GM18858 (cell line): Measurements from ENCODE around the gene PACRG.

Experiments
- ATAC-seq: cut with Tn5 transposase; IDR thresholded peaks from one replicate; pipeline ENCODE4 v1.9.1; 2021; ENCODE audit not compliant: unreplicated experiment

PACRG gene

DNA sequence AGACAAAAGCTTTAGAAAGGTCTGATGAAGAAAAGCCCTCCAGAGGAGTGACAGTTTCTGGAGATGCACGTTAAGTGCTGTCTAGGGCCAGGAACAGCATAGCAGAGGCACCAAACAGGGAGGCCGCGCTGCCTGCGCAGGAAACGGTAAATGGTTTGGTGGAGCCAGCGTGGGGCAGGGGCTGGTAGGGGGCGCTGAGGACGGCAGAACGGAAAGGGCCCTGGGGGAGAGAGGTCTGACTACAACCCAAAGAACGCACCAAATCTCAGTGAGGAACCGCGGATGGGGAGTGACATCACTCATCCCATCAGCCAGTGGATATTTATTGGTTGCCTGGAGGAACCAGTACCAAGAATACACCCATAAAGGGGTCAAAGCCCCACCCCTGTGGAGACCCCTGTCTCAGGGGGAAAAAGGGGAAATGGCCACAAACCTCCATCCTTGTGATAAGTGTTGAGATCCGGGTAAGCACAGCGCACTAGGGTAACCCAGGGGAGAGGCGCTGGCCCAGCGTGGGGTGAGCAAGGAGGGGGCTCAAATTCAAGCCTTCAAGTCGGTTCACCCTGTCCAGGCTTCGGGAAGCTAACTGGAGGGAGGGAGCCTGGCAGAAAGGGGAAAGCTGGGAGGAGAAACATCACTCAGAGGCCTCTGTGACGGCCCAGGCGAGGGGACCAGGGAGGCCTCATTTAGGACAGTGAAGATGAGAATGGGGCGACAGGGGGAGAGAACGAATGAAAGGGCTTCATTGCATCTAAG, 437.6 kb downstream of the PACRG start:
- ATAC-seq = no peak

DNA sequence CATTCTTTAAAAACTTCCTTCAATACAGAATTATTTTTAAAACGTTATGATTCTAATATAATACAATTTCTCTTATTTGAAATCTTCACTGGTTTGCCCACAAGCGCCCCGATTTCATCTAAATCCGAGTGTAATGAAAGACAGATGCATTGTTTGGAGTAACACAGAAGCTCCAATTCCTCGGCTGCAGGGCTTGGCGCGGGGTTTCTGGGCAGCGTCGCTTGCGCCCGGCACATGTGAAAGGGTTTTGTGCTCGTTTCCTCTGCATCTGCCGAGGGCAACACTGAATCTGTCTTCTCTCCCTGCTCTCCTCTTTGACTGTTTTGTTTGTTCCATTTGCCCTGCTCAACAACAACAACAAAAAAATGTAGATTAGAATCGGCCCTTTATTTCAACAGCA, 438.1 kb downstream of the PACRG start:
- ATAC-seq = no peak

DNA sequence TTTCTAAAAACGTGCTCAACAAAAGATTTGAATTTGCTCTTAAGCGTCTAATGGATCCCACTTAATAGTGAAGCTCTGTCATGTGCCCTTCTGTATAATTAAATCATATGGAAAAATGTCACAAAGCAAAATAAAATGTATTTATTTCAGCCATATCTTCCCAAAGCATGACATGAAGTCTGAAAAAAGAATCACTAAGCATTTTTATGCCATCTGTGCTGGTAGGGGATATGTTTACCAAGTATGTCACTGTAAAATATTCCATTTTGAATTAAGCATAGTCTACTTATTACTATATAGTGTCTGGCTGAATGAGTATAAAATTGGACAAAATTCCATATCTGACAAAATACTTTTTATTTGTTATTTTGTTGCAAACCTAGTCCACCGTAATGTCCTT, 438.7 kb downstream of the PACRG start:
- ATAC-seq = no peak

DNA sequence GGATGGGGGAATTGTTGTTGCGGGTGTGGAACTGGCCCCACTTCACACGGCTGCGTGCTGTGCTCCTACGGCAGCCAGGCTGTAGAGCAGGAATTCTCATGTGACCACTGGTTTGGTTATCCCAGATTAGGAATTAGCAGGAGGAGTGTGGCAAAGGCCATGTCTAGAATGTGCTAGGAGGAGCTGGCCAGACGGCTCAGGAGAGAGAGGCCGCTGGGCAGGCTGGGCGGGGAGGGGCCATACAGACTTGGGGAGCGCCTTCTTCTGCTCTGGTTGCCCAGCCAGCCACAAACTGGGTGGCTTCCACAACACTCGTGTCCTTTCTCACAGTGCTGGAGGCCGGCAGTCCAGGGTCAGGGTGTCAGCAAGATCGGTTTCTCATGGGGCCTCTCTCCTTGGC, 441.7 kb downstream of the PACRG start:
- ATAC-seq = no peak

DNA sequence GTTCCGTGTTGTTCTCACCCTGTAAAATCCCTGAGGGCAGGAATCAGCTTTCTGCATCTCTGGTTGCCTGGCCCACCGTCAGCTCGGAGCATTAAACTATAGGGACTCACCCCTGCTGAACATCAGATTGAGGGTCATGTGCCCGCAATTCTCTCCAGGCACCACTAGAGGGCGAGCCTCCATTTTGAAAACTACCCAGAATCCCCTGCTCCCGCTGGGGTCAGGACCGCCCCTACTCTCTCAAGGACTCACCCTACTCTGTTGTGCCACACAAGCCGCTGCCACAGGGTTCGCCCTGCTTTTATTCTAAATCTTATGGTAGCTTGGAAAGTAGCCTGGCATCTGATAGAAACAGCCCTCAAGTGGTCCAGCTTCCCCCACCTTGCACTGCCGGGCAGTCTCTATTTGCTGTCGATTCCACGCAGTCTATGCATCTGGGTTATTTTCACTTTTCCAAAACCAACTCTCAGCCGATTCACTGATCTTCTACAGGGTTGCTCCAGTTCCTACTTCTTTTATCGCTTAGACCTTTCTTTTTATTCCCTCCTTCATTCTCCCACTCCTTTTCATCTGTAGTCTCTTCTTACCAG, 442.6 kb downstream of the PACRG start:
- no peak for ATAC-seq

DNA sequence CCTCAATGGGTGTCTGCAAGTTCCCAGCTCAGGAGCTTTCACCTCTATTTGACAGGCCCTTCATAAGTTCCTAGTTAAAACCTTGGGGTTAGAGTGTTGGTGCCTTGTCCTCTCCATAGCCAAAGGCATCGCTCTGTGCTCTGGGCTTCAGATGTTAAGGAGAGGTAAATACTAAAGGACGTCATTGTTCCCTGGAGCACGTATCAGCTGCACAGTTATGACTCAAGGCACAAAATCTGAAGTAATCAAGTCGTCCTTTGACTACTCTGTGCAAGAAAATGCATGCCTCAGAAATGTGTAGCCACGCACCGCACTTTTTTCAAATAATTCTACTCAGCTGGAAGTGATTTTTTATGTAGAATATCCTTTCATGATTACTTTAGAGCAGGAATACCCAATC, 446.0 kb downstream of the PACRG start:
- ATAC-seq = no peak

DNA sequence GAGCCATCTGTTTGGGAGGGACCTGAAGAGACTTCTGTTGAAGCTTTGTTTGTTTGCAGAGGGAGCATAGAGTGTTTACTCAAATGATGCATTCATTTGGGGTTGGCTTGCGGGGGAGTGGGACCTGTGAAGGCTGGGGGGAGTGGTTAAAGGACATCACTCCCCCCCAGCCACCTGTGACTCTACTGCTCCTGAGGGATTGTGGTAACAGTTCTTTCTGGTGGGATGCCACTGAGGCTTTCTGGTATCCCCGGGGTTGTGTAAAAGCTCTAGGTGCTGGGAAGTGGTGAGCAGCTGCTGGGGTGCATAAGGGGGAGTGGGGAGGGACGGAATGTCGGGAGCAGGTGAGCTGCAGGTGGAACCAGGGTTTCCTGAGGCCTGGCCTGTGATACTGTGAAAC, 447.5 kb downstream of the PACRG start:
- no peak for ATAC-seq

DNA sequence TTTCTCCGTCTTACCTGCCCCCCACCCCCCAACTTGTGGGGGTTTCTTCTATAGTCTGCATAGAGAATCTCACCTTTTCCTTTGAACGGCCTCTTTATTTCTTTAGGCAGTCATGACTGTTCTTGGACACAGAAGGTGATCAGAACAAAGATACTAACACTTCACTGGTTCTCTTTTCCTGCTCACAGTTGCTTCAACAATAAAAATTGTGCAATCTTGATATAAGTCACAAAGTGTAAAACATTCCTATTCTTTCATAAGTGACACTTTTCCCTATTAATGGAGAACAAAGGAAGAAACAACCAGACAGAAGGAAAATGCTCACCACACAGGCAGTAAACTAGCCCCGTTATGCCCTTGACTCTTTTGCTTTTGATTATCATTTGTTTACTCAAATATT, 448.3 kb downstream of the PACRG start:
- no peak for ATAC-seq

DNA sequence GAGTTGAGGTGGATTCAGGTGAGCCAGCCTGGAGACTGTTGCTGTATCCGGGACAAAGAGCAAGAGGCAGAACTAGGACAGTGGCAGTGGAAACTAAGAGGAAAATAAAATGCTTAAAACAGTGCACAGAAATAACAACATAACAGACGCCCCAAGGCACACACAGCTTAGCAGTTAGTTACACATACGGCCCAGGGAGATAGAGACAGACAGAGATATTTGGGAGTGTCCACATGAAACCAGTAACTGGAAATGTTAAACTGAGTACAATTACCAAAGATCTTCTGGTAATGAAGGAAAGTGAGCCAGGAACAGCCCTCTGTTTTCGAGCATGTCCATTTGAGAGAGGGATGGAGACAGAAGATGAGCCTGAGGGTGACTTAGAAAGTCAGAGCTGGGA, 449.2 kb downstream of the PACRG start:
- ATAC-seq = no peak

DNA sequence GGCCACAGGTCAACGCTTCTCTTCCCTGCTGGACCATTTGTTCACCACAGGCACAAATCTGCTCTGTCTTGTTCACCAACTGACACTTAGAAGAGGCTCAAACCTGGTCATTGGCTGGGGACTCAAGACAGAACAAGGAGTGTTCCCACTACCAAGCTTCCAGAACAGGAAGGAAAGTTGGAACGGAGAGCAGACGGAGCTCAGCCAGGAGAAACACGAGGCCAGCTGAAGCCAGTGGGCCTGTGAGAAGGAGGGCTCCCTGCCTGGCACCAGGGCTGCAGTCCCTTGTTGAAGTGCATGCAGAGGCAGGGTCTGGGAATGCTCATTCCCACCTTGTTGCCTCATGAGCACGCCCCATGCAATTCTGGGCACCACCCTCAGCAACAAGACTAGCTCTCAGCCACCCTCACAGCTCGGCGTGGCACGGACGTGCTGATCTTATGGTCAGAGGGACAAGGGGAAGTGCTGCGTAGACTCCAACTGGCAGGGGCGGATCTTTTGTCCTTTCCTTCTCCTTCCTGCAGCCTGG, 450.2 kb downstream of the PACRG start:
- no peak for ATAC-seq

DNA sequence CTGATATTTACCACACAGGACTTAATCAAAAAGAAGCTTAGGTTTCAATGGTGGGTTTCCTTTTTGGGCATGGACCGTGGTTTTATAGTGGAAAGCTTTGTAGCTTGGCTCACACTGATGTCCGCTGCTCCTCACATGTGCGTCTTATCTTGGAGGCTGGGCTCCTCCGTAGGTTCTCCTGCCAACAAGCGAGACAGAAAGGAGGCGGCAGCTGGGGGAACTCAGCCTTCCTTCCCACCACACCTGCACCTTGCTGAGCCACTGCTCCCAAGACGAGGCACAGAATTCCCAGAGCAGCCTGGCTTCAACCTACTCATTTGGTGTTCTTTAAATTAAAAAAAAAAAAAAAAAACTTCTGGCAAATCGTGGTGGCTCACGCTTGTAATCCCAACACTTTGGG, 451.3 kb downstream of the PACRG start:
- ATAC-seq = no peak

DNA sequence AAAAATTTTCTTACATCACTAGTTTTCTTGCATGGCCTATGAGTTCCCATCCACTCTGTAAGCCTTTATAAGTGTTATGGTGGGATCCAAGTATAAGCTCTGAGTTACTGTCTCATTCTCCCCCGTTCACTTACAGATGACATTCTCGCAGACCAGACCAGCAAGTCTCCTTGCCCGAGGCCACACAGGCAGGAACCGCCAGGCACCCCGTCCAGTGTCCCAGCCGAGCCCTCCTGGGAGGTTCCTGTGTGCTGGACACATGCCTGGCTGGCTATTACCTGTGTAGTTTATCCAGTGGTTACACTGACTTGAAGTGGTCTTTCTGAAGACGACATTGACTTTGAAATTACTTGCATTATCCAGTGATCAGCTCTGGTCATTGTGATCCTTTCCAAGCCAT, 451.9 kb downstream of the PACRG start:
- ATAC-seq = no peak

DNA sequence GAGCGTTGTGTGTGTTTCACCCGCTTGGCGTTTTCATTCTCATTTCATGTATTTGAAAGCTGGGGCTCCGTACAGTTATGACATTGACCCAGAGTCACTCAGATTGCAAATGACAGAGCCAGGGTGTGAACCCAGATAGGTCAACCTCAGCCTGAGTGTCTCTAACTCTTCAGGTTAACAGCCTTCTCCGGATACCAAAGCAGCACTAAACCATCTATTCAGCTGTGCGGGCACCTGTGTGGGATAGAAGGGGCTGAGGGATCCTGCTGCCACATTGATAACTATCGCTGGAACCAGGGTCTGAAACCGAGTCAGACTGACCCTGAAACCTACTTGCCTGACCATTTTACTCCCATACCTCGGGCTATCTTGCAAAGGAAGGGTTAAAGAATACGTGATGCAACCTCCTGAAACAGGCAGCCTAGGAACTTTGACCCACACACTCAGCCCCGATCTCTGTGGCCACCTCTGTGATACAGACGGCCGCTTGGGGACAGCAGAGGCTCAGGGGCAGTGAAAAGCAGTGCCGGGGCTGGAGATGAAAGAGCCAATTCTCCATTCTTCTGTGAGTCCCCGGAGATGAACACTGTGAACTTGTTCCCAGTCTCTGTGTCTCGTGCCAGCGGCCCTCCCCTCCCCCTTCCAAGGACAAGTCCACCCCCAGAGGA, 453.2 kb downstream of the PACRG start:
- no peak for ATAC-seq

DNA sequence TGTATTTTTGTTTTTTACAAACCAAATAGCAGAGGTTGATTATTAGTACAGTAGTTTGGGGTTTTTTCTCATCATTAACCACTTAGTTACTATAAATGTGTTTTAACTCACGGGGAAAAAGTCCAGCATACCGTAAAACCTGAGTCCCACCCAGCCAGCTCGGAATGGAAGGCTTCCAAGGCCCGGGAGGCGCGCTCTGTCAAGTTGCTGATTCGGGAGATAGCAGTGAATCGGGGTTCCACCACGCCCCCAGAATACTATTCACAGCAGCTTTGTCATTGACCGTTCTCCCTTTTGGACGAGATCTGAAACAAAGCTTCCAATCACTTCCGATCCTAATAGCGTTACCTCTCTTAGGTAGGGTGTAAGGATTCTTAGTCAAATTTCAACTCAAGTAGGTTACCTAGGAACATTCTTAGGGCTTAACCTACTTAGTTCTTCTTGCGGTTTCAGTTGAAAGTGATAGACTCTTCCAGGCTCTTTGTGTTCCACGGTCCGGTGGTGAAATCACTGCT, 453.9 kb downstream of the PACRG start:
- ATAC-seq = no peak

DNA sequence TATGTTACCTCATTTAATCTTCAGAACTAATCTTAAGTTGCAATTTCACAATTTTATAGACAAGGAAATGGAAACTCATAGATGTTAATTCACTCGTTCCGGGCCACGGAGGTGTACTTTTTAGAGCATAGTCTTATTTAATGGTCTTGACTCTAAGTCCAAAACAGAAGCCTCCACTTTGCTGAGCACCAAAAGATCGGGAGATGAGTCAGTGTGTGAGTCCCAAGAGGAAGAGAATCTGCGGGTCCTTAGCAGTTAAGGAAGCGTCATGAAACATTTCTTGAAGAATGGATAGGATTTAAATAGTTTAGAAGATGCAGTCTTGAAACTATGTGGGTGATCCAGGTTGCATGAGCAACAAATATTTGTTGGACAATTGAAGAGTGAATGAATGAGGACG, 454.9 kb downstream of the PACRG start:
- no peak for ATAC-seq

DNA sequence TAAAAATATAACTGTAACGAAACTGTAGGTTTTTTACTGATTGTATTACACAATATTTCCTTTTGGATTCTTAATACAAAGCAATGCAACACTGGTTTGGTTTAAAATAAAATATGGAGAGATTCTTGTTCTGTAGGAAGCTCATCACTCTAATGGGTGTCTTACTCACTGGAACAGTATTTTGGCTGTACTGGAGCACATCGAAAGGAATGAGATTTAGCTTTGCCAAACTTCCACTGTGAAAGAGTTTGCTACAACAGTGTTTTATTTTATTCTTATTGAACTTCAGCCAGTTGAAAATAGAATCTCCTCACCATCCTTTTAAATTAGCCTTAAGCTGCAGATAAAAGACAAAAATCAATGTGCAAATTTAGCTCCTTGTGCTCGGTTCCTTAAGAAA, 456.0 kb downstream of the PACRG start:
- ATAC-seq = no peak

DNA sequence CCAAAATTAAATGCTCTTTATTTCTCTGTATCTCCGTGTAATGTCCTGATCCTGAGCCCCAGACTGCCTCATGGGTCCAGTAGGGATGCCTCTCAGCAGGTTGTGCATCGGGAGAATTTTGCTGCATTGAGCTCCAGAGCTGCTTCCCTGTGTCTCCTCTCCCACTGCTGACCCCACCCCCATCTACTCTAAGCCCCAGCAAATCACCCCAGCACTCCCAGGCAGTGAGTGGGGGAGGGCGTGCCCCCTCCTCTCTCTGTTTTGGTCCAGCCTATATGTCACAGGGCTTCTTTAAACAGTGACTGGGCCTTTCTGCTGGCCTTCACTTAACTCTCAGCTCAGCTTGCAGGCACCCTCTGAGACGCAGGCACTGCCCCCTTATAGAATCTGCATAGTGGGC, 458.0 kb downstream of the PACRG start:
- no peak for ATAC-seq

DNA sequence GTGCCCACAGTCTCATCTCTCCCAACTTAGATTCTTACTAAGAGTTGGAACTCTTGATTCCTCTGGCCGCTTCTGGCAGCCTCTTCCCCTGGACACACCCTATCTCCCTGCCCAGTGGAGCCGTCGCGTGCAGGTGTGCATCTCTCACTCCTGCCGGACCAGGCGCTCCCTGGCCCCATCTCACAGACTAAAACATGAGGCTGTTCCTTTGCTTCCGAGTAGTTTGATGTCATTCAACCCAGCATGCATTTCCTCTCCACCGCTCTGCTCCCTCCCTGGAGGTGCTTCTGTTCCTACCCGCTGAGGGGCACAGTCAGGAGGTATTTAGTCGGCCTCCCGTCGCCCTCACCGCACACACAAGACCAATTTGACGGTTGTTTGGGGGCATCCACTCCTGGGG, 458.8 kb downstream of the PACRG start:
- no peak for ATAC-seq

DNA sequence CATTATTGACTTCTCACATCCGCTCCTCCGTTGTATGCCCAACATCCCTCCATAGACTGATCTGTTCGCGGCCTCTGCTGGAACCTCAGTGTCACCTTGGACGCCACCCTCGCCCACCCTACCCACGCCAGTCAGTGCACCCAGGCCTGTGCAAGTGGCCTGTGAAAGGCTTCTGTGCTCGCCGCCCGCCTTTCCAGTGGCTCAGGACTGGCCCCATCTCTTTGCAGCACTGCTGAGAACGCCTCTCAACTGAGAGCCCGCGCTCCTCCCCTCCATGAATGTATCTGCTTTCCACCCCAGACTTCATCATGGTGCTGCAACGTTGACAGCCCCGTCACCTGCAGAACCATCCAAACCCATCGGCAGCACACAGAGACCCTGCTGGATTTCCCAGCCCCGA, 459.4 kb downstream of the PACRG start:
- ATAC-seq = no peak

DNA sequence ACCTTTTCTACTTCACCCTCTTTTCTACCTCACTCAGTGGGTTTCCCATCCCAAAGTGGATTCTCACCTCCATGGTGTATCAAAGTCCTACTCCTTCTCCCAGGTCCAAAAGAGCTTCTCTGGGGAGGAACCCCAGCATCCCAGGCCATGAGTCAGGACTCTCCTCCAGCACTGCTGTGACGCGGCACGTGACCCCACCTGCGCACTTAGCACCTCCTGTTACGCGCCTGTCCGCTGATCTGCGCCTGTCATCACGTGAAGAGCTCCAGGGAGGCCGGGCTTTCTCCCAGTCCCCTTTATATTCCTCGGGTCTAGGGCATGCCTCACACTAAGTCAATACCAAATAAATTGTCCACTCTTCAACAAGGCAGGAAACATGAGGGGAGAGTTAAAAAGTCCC, 459.8 kb downstream of the PACRG start:
- ATAC-seq = no peak

DNA sequence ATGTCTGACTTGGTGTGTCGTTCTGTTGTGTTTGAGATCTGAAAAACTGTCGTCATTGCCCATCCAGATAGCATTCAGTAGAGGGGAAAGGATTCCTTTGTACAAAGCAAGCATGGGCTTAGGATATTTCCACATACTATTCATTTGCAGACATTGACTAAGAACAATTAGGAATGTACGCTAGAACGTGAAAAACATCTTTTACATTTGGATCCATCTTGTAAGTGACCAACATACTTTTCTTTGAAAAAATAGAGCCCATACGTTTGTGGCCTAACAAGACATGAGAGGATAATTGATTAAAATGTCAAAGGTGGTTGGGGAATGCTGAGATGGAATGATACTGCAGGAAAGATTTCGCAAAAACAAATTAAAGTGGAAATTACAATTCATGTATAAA, 461.0 kb downstream of the PACRG start:
- no peak for ATAC-seq

DNA sequence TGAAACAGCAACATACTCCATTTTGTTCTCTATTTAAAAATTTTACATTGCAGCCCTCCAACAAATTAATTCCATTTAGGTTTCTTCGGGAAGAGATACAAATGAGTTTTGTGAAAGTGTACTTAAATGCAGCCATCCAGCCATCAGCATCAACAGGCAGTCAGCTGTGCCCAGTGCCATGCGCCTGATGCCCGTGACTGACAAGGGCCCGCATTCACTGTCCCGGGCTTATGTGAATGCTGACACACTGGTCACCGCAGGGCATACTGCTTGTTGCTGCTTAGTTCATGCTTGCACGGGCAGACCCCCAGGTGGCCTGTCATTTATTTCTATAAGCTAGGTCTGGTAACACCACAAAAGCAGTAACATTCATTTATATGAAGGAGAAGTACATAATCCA, 461.8 kb downstream of the PACRG start:
- no peak for ATAC-seq
